Esophagus muscularis mucosa (tissue), 3 donors: ENCODE results near the gene PRMT7.

Source experiments
- CTCF ChIP-seq, 3 experiments: fragments of 200-600 bp in 2 of 3; fragments of 450-650 bp in 1 of 3; sonication (generic) in 2 of 3; IDR thresholded peaks; one replicate each; pipeline ENCODE4 v1.5.1; 2017 to 2019; ENCODE audit warnings: antibody characterized with exemption in 3 of 3, mild to moderate bottlenecking in 2 of 3, moderate library complexity in 1 of 3
- POLR2A ChIP-seq: fragments of 450-650 bp; IDR thresholded peaks from one replicate; pipeline ENCODE4 v1.6.1; 2017; ENCODE audit warnings: antibody characterized with exemption, moderate library complexity, mild to moderate bottlenecking, low read depth
- POLR2AphosphoS5 ChIP-seq, 2 donors: sonication (generic); formaldehyde crosslinking; IDR thresholded peaks; one replicate each; pipeline ENCODE4 v1.6.1; 2017; ENCODE audit warnings: antibody characterized with exemption in 2 of 2

DNA sequence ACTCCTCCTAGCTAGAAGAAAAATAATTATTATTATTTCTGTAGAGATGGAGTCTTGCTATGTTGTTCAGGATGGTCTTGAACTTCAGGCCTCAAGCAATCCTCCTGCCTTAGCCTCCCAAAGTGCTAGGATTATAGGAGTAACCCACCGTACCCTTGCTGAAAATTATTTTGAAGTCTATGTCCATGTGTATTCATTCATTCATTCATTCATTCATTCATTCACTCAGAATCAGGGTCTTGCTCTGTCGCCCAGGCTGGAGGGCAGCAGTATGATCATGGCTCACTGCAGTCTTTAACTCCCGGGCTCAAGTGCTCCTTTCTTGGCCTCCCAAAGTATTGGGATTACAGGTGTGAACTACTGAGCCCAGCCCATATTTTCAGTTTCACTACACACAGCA lies 4.2 kb upstream of the PRMT7 start:
- TF ChIP-seq CTCF (IDR thresholded peaks at IDR 0.05) = no peak
- TF ChIP-seq POLR2A = no peak
- no peak for TF ChIP-seq POLR2AphosphoS5 (IDR thresholded peaks at IDR 0.05)
